Measurements from ENCODE around the gene VAPB.
A peak's percentile ranks its signal among the peaks of the same experiment; 100 is the strongest.
"Not testable (repeated sequence)": the region's sequence is repeated elsewhere in the genome, so short reads cannot be mapped to it uniquely, and the experiment has no call there.

Gene VAPB

DNA sequence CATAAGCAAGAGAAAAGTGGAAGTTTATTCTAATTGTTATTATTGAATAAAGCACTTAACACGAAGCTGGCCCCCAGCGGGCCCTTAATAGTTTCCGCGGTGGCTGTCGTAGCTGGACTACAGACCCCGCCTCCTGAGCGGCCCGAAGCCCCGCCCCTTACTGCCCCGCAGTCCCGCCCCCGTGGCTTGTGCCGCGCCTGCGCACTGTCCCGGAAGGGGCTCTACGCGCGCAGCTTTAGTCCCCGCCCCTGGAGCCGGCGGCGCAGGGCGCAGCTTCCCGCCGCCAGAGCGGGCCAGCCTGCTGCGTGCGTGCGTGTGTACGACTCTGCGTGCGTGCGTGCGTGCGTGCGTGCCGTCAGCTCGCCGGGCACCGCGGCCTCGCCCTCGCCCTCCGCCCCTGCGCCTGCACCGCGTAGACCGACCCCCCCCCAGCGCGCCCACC lies at the start of gene VAPB:
TSS of gene VAPB (plus strand) at position 348 of the 442 bp plus-strand sequence. CDS start 231 bp downstream, outside the sequence.
- peak; percentile 97 for DNase-seq

- no peak for DNase-seq
Measured at GRCh38 chr20:58339741-58340140, 49.3 kb upstream of the VAPB start.

DNA sequence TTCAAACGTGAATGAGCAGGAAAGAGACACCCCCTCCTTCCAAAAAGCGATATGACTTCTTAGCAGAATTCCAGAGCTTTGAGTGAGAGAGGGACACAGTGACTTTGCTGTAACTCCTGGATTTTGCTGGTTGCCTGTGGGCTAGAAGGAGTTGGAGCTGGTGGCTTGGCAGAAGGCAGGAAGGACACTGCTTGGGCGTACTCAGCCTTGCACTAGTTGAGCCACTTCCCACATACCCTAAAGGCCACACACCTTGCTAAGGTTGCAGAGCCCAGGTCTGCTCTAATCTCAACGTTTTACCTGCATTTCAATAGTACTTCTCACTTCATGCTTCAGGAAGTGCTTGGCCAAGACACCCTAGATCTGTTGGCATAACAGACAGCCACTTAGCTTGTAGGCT lies 48.9 kb upstream of the VAPB start:
- DNase-seq, result no peak

DNA sequence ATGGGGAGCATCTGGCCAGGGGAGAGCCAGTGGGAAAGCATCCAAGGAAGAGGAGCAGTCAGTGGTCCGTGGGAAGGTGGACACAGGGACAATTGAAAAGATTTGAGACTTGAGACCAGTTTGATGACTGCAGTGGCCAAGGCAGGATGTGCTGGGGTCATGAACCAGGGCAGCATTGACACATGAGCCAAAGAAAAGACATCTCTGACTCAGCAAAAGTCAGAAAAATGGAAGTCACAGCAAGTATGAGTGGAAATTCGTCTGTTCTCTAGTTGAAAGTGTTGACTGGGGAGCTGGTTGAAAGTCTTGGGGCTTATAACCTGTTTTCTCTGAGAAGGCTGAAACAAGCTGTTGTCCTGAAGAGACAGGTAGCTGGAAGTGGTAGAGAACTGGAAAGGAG lies 48.2 kb upstream of the VAPB start:
- no peak for DNase-seq

DNA sequence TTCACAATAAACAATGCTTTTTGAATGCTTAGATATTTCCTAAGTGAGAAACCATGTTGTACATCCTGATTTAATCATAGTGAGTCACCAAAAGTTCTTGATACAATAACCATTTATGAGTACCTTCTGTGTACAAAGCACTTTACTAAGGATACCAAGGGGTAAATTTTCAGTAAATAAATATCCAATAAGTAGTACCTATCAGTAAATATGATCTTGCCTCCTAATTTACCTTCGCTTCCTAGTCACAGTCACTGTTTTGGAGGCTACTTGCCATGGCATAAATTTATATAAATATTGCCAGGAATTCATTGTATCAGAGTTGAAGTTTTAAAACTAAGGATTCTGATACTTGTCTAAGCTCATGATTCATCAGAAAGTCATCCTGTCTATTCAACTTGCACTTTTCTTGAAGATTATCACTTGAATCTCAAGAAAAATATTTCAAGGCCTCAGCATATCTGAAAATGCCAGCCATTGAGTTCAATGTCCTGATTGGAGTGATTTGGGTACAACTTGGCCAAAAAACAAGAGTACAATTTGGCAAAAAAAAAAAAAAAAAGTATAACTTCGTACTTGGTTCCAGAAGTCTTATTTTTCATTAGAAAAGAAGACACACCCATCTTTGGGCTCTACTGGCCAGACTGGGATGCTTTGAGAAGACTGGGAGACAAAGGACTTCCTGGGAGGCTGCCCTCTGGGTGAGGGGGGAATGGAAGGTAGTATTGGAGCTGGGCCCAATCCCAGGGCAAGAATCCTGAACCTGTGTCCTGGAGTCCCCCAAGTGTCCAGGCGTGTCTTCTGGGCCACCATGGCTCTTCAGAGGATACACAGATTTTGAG lies 46.7 kb upstream of the VAPB start:
- no peak for DNase-seq

- DNase-seq, result no peak
Measured at GRCh38 chr20:58344741-58345140, 44.3 kb upstream of the VAPB start.

- no peak for DNase-seq
Measured at GRCh38 chr20:58349570-58349969, 39.5 kb upstream of the VAPB start.

GRCh38 chr20:58352468-58352867 lies 36.6 kb upstream of the VAPB start:
- DNase-seq, result no peak

DNA sequence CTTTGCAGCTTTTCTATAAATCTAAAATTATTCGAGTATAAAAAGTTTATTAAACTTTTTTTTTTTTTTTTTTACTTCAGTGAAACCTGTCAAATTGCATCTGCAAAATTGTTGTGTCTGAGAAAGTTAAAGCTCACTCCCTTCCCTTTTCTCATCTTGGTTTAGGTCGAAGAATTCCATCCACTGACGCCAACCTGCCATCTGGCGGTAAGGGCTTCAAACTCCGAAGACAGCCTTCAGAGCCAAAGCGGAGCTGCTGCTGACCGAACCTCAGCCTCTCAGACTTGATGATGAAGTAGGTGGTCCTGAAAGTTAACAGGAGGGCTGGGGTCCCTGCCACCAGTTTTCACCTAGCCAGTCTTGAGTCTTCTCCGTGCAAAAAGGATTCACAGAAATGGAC lies 29.6 kb upstream of the VAPB start:
- no peak for DNase-seq

- no peak for DNase-seq
Measured at GRCh38 chr20:58360936-58361335, 28.1 kb upstream of the VAPB start.

DNA sequence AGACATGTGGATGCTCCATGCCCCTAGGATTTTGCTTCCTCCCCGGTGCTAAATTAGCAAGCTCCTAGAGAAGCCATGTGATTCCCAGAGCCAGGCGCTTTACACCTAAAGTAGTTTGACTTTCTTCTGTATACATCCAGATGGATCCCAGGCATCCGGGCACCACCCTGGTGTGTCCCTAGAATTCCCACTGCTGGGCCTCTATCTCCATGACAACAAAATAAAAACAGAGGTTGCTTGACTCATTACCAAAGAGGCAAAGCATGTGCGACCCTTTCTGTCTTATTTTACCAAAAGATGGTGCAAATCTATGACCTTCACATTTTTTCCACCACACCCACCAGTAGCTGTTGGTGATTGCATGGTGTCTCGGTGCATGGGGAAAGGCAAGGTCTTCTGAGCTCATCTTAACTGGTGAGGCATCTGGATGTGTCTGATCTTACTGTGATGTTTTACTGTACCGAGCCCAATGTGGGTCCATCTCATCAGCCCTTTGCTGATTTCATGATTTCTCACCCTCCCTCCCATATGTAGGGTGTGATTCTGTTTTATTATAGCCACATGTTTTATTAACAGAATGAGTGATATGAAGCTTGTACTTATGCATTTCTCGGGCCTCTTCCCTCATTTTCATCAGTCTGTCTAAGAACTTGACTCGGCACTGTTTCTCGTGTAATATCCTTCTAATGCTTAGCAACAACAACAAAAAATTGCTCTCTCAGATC lies 27.4 kb upstream of the VAPB start:
- DNase-seq, result peak; percentile 70

- no peak for DNase-seq
Measured at GRCh38 chr20:58362206-58362516, 26.9 kb upstream of the VAPB start.

DNA sequence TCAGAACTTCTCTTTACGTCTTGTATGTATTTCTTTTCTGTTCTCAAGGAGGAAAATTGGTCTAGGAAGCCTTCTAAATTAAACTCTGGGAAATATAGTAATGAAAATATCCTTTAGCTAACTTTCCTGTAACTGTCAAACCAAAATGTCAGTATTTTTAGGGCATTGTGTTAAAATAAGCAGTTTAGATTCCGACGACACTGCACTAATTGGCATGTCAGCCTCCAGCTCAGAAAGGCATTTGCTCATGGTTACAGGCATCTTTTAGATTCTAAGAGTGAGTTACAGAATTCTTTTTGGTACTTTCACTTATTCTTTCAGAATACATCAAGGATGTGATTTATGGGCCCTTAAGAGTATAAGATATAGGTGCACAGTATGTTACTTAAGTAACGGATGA lies 26.1 kb upstream of the VAPB start:
- no peak for DNase-seq

- no peak for DNase-seq
Measured at GRCh38 chr20:58366866-58367265, 22.2 kb upstream of the VAPB start.

- DNase-seq, result no peak
Measured at GRCh38 chr20:58372806-58373205, 16.2 kb upstream of the VAPB start.

GRCh38 chr20:58373296-58373695 lies 15.7 kb upstream of the VAPB start:
- DNase-seq, result not testable (repeated sequence)

DNA sequence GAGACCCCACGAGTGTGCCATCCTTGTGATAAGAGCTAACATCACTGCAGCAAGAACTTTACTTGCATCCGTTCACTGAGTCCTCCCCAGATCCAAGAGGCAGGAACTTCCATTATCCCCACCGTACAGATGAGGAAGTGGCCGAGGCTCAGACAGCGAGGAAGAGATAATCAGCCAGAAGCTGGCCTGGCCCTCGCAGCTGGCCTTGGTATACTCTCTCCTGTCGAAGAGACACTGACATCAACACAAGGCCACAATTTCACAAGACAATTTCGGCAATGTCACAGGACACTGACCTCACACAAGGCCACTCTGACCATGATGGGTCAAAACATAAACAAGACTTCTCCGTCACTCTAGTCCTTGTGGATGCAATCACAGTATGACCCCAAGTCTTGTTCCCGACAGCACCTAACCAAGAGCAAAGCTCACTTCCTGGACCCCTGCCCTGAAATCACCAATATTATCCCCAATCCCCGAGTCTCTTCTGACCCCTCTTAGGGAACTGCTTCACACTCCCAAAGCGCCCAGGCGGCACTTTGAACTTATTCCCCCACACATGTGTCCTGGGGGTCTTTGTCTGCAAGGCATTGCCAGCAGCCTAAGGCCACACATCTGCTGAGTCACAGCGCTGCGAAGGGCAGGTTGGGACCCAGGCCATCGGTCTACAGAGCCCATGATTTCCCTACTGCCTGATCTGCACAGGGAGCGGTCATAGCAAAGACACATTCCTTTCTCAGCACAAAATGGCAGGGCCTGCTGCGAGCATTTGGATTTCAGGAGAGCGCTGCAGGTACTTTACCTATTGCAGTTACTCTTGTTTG lies 14.8 kb upstream of the VAPB start:
- no peak for DNase-seq

- DNase-seq, result peak; percentile 63
Measured at GRCh38 chr20:58374906-58375758, 13.9 kb upstream of the VAPB start.

DNA sequence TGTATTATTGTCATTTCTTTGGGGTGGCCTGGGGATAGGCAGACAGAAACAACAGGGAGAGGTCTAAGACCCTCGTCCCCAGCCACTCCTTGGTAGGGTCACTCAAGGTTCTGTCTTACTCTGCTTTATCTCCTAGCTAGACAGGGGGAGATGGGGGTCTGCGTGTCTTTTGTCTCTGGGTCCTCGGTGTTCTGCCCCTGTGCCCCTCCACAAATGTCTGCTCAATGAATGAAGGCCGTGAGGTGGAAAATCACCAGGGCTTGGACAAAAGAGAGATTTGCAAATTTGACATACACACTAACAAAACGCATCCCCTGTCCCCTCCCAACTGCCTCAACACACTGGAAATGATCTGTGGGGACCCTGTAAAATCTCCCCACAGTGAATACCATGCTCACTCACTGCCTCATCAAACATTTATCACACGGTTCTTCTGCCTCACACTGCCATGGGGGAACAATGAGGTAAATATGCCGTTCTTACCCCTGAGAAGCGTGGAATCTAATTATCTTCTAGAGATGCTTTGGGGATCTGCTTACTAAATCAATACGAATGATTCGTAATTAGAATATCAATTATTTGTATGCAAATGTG lies 13.2 kb upstream of the VAPB start:
- DNase-seq, result no peak

DNA sequence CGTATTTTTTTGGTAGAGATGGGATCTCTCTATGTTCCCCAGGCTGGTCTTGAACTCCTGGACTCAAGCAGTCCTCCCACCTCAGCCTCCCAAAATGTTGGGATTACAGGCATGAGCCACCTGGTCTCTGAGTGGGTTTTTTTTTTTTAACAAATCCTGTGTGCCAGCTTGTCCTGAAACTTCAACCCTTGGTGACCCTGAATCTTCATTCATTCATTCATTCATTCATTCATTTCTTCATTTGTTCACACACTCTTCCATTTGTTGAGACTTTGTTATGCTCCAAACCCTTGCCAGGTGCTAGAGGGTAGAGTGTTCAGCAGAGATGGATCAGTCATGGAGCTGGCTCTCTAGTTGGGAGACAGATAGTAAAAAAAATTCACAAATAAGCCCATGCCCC lies 12.0 kb upstream of the VAPB start:
- no peak for DNase-seq

- peak; percentile 56 for DNase-seq
Measured at GRCh38 chr20:58377766-58378401, 11.1 kb upstream of the VAPB start.

DNA sequence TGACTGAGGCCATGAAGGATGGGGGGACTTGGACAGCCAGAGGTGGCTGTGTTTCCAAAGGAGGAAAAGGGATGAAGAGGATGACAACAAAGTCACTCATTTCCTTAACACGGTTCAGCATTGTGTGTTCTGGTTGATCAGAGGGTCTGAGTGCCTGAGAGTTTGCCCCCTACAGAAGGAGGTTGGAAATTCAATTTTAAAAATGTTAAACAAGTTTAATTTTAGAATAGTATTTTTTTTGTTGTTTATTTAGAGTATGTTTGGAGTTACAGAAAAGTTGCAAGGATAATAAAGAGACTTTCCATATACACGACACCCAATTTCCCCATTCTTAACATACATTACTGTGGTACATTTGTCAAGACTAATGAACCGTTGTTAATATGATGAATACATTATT lies 10.3 kb upstream of the VAPB start:
- DNase-seq, result no peak

All from left hindlimb (tissue), 1 donor.